A549 treated with GW870086 at 1 μM for 4 hours (cell line): Measurements from ENCODE around the gene TBC1D3H. TPM values are rescaled to one million over a fixed set of nuclear protein-coding genes. Genes with fewer than 3 reads are reported as not detected.

Experiments used
- total RNA-seq: library from RNA; stranded (reverse); fragments of 200-300 nt; extraction: Qiagen RNA extraction; gene quantifications from 5 replicates; pipeline ENCODE4 v1.2.3, GENCODE V29; 2022; ENCODE audit warnings: low read depth

Gene TBC1D3H
- total RNA-seq = not detected in 5 replicates

DNA sequence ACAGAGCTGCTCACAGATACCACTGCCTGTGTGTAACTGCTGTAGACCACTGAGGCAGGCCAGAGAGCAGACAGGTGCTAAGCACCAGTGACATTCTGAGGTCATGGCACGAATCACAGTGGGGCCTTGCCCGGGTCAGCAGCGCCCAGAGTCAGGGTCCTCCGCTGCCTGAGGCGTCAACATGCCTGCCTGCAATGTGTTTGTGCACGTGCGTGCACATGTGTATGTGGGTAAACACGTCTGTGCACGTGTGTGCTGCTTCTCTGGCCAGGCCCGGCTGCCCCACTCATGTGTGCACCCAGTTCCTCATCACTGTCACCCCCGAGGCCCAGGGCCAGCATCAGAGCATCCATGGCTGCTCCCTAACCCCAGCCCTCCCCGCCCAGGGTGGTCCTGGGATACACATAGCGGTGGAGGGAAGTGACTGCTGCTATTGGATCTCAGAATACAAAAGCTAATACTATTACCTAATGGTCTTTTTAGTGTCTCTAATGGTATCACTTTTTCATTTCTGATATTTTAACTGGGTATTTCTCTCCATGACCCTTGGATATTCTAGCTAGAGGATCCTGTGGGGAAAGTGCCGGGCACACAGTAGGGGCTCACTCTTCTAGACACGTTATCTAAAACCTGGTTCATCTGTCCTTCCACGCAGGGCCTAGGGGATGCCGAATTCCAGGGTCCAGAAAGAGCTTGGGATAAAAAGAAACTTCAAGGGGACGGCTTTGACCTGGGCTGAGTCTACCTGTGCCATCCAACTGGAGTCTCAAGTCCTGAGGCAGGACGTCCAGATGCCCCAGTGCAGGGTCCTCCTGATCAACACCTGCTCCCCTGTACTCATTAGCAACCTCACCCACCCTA, at the start of gene TBC1D3H:
TSS of gene TBC1D3H (minus strand) at position 51 of the 861 bp plus-strand sequence. CDS start 1,540 bp downstream, outside the sequence.

Other genes starting within 250 kb of the TBC1D3H start
- gene TBC1D3B, start 211.8 kb downstream of the TBC1D3H start, total RNA-seq = 2.4 to 3.3 TPM (median 3.0 TPM) in 5 replicates
- not detected in 5 replicates for gene CCL3L1, start 191.7 kb downstream of the TBC1D3H start, total RNA-seq
- gene CCL4L2, start 177.4 kb downstream of the TBC1D3H start, total RNA-seq = not detected in 5 replicates
- gene TBC1D3I, start 123.9 kb downstream of the TBC1D3H start, total RNA-seq = 0.21 to 0.45 TPM (median 0.33 TPM) in 4 of 5 replicates, not detected in the other
- gene TBC1D3G, start 64.6 kb downstream of the TBC1D3H start, total RNA-seq = not detected in 5 replicates
- 81.5 to 87.0 TPM (median 85.9 TPM) in 5 replicates for gene ZNHIT3, start 98.2 kb upstream of the TBC1D3H start, total RNA-seq
- gene MYO19, start 146.4 kb upstream of the TBC1D3H start, total RNA-seq = 53.4 to 59.1 TPM (median 55.5 TPM) in 5 replicates
- 21.5 to 25.9 TPM (median 23.7 TPM) in 5 replicates for gene PIGW, start 146.6 kb upstream of the TBC1D3H start, total RNA-seq
- 58.9 to 67.2 TPM (median 61.8 TPM) in 5 replicates for gene GGNBP2, start 156.5 kb upstream of the TBC1D3H start, total RNA-seq
- 6.0 to 10.9 TPM (median 8.9 TPM) in 5 replicates for gene DHRS11, start 203.4 kb upstream of the TBC1D3H start, total RNA-seq
- 11.3 to 17.5 TPM (median 15.9 TPM) in 5 replicates for gene MRM1, start 213.1 kb upstream of the TBC1D3H start, total RNA-seq